Liver (tissue), 9 donors: Measurements from ENCODE around the gene PPFIA4. TPM values are rescaled to one million over a fixed set of nuclear protein-coding genes. Genes with fewer than 3 reads are reported as not detected.

Experiments
- DNase-seq: peaks from one replicate; pipeline ENCODE4 v3.0.0-alpha.2; 2017; ENCODE audit warnings: low spot score
- H3K27ac ChIP-seq, 2 donors: one replicate each; pipeline ENCODE4 v1.7.0; 2013; ENCODE audit warnings: inconsistent platforms in 2 of 2, low read length in 2 of 2, control low read depth in 1 of 2, low read depth in 1 of 2, mild to moderate bottlenecking in 1 of 2
- H3K27me3 ChIP-seq, 4 donors: one replicate each; pipeline versions ENCODE4 v1.6.1 to v1.7.0; 2013; ENCODE audit warnings: low read length in 3 of 4, inconsistent platforms in 1 of 4, mild to moderate bottlenecking in 1 of 4, moderate library complexity in 1 of 4; ENCODE audit not compliant: control insufficient read depth in 4 of 4, insufficient read depth in 4 of 4
- H3K36me3 ChIP-seq, 4 donors: one replicate each; pipeline versions ENCODE4 v1.6.1 to v1.7.0; 2013; ENCODE audit warnings: low read length in 3 of 4, mild to moderate bottlenecking in 3 of 4, low read depth in 1 of 4, moderate library complexity in 1 of 4; ENCODE audit not compliant: control insufficient read depth in 4 of 4, insufficient read depth in 3 of 4
- H3K4me1 ChIP-seq, 4 donors: one replicate each; pipeline versions ENCODE4 v1.6.1 to v1.7.0; 2013; ENCODE audit warnings: low read length in 3 of 4, mild to moderate bottlenecking in 3 of 4, moderate library complexity in 1 of 4; ENCODE audit not compliant: control insufficient read depth in 4 of 4, insufficient read depth in 4 of 4
- H3K4me3 ChIP-seq, 3 donors: one replicate each; pipeline versions ENCODE4 v1.6.1 to v1.7.0; 2013; ENCODE audit warnings: low read length in 3 of 3, control low read depth in 1 of 3, low read depth in 1 of 3, mild to moderate bottlenecking in 1 of 3
- H3K9ac ChIP-seq, 2 donors: one replicate each; pipeline ENCODE4 v1.7.0; 2013; ENCODE audit warnings: low read length in 2 of 2, mild to moderate bottlenecking in 2 of 2, moderate library complexity in 2 of 2, control low read depth in 1 of 2, low read depth in 1 of 2
- H3K9me3 ChIP-seq, 4 donors: one replicate each; pipeline versions ENCODE4 v1.6.1 to v1.7.0; 2013; ENCODE audit warnings: low read length in 3 of 4; ENCODE audit not compliant: control insufficient read depth in 4 of 4
- EGR1 ChIP-seq, 2 donors: IDR thresholded peaks; 2 replicates each; pipeline ENCODE4 v1.6.1; 2016 to 2018; ENCODE audit warnings: antibody characterized with exemption in 2 of 2, low read depth in 2 of 2
- FOXA1 ChIP-seq: IDR thresholded peaks from 2 replicates; pipeline ENCODE4 v1.6.1; 2016; ENCODE audit warnings: antibody characterized with exemption
- FOXA2 ChIP-seq: IDR thresholded peaks from 2 replicates; pipeline ENCODE4 v1.6.1; 2016; ENCODE audit warnings: antibody characterized with exemption
- GABPA ChIP-seq, 2 donors: IDR thresholded peaks in 1 of 2; conservative IDR thresholded peaks in 1 of 2; 2 replicates each; pipeline ENCODE4 v1.6.1; 2016; ENCODE audit warnings: antibody characterized with exemption in 2 of 2, mild to moderate bottlenecking in 1 of 2, moderate library complexity in 1 of 2
- HNF4A ChIP-seq, 2 donors: conservative IDR thresholded peaks; 2 replicates each; pipeline ENCODE4 v1.6.1; 2016; ENCODE audit warnings: antibody characterized with exemption in 2 of 2, mild to moderate bottlenecking in 2 of 2
- HNF4G ChIP-seq: IDR thresholded peaks from 2 replicates; pipeline ENCODE4 v1.6.1; 2016; ENCODE audit warnings: antibody characterized with exemption
- JUND ChIP-seq, 2 donors: IDR thresholded peaks; 2 replicates each; pipeline ENCODE4 v1.6.1; 2016; ENCODE audit warnings: antibody characterized with exemption in 2 of 2
- NR2F2 ChIP-seq: IDR thresholded peaks from 2 replicates; pipeline ENCODE4 v1.6.1; 2016; ENCODE audit warnings: antibody characterized with exemption
- RAD21 ChIP-seq, 2 donors: IDR thresholded peaks; 2 replicates each; pipeline ENCODE4 v1.6.1; 2016; ENCODE audit warnings: antibody characterized with exemption in 2 of 2, mild to moderate bottlenecking in 2 of 2
- RXRA ChIP-seq, 2 donors: IDR thresholded peaks; 2 replicates each; pipeline ENCODE4 v1.6.1; 2017 to 2018; ENCODE audit warnings: antibody characterized with exemption in 2 of 2, mild to moderate bottlenecking in 1 of 2
- SP1 ChIP-seq: IDR thresholded peaks from 2 replicates; pipeline ENCODE4 v1.6.1; 2018; ENCODE audit warnings: antibody characterized with exemption, mild to moderate bottlenecking
- TAF1 ChIP-seq: conservative IDR thresholded peaks from 2 replicates; pipeline ENCODE4 v1.6.1; 2016; ENCODE audit warnings: antibody characterized with exemption, mild to moderate bottlenecking
- YY1 ChIP-seq: IDR thresholded peaks from 2 replicates; pipeline ENCODE4 v1.6.1; 2016; ENCODE audit warnings: antibody characterized with exemption, mild to moderate bottlenecking
- WGBS: extraction: QIAGEN DNeasy Blood & Tissue Kit; methylation state at CpG from one replicate; pipeline ENCODE4 v1.1.7; 2013; 5-methylcytosine and 5-hydroxymethylcytosine counted together
- polyA plus RNA-seq, 2 donors: library from polyadenylated mRNA; stranded (reverse) in 1 of 2; unstranded in 1 of 2; fragments of 200-250 nt in 1 of 2; fragments of >200 nt in 1 of 2; fragmentation: Nextera tagmentation in 1 of 2; extraction: Ambion mirVana in 1 of 2; gene quantifications; one replicate each; pipeline versions ENCODE4 v1.2.1 to v1.2.3, GENCODE V29; 2013 to 2015
- total RNA-seq, 2 donors: library from RNA; depleted of rRNA; stranded (reverse); fragments of >200 nt; gene quantifications; one replicate each; pipeline ENCODE4 v1.2.3, GENCODE V29; 2014
- TF ChIP-seq, protein P1 (sequence below): IDR thresholded peaks from 2 replicates; pipeline ENCODE4 v1.6.1; 2016; ENCODE audit warnings: antibody characterized with exemption
- TF ChIP-seq, protein P2 (sequence below): fragments of 150-350 bp; IDR thresholded peaks from 2 replicates; pipeline ENCODE4 v1.5.1; 2017; ENCODE audit warnings: improper control_type of control experiment, low read depth, low read length; ENCODE audit not compliant: missing input control
- TF ChIP-seq, protein P3 (sequence below): IDR thresholded peaks from 2 replicates; pipeline ENCODE4 v1.6.1; 2016; ENCODE audit warnings: antibody characterized with exemption
- TF ChIP-seq, protein P4 (sequence below): IDR thresholded peaks from 2 replicates; pipeline ENCODE4 v1.6.1; 2016; ENCODE audit warnings: antibody characterized with exemption, mild to moderate bottlenecking
- donor health status: healthy.
- donor health status: healthy.
- donor health status: healthy.
- donor health status: healthy.
- donor health status: healthy.

The PPFIA4 gene
- total and polyA plus RNA-seq, 4 donors, result 0.07 to 0.33 (median 0.15) TPM

DNA sequence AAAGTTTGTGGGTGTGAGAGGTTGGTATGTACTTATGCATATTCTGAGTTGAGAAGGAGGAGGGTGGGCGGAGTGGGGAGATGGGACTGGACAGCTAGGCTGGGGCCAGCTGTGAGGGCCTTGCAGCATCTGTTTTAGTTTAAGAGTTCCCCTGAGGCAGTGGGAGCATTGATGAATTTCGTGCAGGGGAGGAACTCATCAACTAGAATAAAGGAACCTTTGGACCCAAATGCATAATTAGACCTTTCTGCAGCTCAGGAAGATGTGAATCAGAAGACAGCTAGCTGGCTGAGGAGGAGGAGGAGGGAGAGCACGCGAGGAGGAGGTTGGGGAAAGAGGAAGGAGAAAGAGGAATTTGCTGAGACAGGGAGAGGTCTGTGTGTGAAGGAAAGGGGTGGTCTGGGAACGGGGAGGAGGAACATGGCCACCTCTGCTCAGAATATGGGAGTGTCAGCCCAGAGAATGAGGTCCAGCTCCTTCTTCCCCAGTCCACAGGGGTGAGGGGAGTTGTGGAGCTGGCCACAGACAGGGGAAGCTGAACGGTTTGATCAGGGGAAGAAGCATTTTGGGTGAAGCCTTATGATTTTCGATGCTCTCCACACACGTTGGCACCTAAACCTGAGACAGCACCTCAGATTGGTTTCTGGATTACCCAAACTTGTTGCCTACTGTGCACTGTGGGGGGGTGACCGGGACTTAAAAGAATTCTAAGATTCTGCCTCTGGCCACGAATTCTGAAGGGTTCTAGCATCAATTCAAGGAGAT lies 31.8 kb downstream of the PPFIA4 start:
- H3K4me3 ChIP-seq, result no peak overlapping the region
- no peaks in the 10 kb centered on the region for H3K4me1 ChIP-seq
- H3K27me3 ChIP-seq, result no peaks in the 10 kb centered on the region
- H3K27ac ChIP-seq, result no peak overlapping the region
- WGBS, result 57% methylated on average over 10 of the region's 10 CpGs
- TF ChIP-seq HNF4G (no peak), FOXA1 (no peak), RXRA (IDR thresholded peaks at IDR 0.05) (no peak), GABPA (IDR thresholded peaks at IDR 0.05 in 1 of 2, conservative IDR thresholded peaks at IDR 0.05 in 1 of 2) (no peak), YY1 (no peak), SP1 (no peak), HNF4A (conservative IDR thresholded peaks at IDR 0.05) (no peak), TAF1 (no peak), JUND (IDR thresholded peaks at IDR 0.05) (no peak), FOXA2 (no peak)
- TF ChIP-seq, protein P1, sequence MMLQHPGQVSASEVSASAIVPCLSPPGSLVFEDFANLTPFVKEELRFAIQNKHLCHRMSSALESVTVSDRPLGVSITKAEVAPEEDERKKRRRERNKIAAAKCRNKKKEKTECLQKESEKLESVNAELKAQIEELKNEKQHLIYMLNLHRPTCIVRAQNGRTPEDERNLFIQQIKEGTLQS, result no peak
- H3K9ac ChIP-seq, result no peak overlapping the region
- no peaks in the 10 kb centered on the region for H3K9me3 ChIP-seq
- no peak for DNase-seq
- no peaks in the 10 kb centered on the region for H3K36me3 ChIP-seq

DNA sequence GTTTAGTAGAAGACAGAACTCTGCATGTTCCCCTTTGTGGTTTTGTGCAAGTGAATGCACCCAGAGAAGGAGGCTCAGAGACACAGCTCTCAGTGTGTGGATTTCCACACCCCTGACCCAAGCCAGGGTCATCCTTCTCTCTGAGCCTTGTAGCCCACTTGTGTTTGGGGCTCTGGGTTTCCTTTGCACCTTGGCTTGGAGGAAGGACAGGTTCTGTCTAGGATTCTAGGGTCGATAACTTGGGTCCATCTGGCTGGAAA lies 32.3 kb downstream of the PPFIA4 start:
- Histone ChIP-seq H3K9me3 (no peaks in the 10 kb centered on the region), H3K27ac (no peak overlapping the region), H3K9ac (no peak overlapping the region), H3K4me3 (no peak overlapping the region), H3K27me3 (no peaks in the 10 kb centered on the region), H3K4me1 (no peaks in the 10 kb centered on the region), H3K36me3 (no peaks in the 10 kb centered on the region)
- DNase-seq, result no peak
- WGBS, result 48% methylated on average over 1 of the region's 1 CpG
- TF ChIP-seq, protein P2, sequence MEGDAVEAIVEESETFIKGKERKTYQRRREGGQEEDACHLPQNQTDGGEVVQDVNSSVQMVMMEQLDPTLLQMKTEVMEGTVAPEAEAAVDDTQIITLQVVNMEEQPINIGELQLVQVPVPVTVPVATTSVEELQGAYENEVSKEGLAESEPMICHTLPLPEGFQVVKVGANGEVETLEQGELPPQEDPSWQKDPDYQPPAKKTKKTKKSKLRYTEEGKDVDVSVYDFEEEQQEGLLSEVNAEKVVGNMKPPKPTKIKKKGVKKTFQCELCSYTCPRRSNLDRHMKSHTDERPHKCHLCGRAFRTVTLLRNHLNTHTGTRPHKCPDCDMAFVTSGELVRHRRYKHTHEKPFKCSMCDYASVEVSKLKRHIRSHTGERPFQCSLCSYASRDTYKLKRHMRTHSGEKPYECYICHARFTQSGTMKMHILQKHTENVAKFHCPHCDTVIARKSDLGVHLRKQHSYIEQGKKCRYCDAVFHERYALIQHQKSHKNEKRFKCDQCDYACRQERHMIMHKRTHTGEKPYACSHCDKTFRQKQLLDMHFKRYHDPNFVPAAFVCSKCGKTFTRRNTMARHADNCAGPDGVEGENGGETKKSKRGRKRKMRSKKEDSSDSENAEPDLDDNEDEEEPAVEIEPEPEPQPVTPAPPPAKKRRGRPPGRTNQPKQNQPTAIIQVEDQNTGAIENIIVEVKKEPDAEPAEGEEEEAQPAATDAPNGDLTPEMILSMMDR, result no peak
- TF ChIP-seq HNF4A (conservative IDR thresholded peaks at IDR 0.05) (no peak), FOXA2 (no peak)
- TF ChIP-seq, protein P3, sequence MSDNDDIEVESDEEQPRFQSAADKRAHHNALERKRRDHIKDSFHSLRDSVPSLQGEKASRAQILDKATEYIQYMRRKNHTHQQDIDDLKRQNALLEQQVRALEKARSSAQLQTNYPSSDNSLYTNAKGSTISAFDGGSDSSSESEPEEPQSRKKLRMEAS, result no peak

DNA sequence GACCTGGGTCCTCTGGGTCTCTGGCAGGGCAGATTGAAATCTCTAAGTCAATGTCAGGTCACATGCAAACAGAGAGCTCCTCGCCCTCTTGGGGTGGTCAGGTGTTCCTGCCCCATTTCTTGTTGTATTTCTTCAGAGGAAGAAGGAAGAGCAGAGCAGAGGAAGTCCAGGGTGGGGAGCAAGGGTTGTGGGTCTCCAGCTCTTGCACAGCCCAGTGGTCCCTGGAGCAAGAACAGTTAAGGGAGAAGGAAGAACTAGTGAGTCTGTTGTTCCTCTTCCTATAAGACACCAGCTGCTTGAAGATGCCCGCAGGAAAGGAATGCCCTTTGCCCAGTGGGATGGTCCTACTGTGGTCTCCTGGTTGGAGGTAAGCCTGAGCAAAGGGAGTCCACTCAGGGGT lies 33.2 kb downstream of the PPFIA4 start:
- H3K27me3 ChIP-seq, result no peaks in the 10 kb centered on the region
- no peaks in the 10 kb centered on the region for H3K4me1 ChIP-seq
- no peaks in the 10 kb centered on the region for H3K36me3 ChIP-seq
- DNase-seq, result no peak
- H3K4me3 ChIP-seq, result no peak overlapping the region
- no peaks in the 10 kb centered on the region for H3K9me3 ChIP-seq
- WGBS, result 80% methylated on average over 2 of the region's 2 CpGs
- no peak overlapping the region for H3K9ac ChIP-seq
- H3K27ac ChIP-seq, result no peak overlapping the region
- TF ChIP-seq, protein P1, result no peak
- TF ChIP-seq, protein P3, result no peak
- TF ChIP-seq, protein P2, result no peak
- TF ChIP-seq YY1 (no peak), GABPA (IDR thresholded peaks at IDR 0.05 in 1 of 2, conservative IDR thresholded peaks at IDR 0.05 in 1 of 2) (no peak), RAD21 (IDR thresholded peaks at IDR 0.05) (no peak), EGR1 (IDR thresholded peaks at IDR 0.05; ENCODE audit: low read depth in 2 of 2) (no peak), SP1 (no peak), TAF1 (no peak), NR2F2 (no peak), HNF4G (no peak), JUND (IDR thresholded peaks at IDR 0.05) (no peak), FOXA1 (no peak), RXRA (IDR thresholded peaks at IDR 0.05) (no peak), HNF4A (conservative IDR thresholded peaks at IDR 0.05) (no peak)
- TF ChIP-seq, protein P4, sequence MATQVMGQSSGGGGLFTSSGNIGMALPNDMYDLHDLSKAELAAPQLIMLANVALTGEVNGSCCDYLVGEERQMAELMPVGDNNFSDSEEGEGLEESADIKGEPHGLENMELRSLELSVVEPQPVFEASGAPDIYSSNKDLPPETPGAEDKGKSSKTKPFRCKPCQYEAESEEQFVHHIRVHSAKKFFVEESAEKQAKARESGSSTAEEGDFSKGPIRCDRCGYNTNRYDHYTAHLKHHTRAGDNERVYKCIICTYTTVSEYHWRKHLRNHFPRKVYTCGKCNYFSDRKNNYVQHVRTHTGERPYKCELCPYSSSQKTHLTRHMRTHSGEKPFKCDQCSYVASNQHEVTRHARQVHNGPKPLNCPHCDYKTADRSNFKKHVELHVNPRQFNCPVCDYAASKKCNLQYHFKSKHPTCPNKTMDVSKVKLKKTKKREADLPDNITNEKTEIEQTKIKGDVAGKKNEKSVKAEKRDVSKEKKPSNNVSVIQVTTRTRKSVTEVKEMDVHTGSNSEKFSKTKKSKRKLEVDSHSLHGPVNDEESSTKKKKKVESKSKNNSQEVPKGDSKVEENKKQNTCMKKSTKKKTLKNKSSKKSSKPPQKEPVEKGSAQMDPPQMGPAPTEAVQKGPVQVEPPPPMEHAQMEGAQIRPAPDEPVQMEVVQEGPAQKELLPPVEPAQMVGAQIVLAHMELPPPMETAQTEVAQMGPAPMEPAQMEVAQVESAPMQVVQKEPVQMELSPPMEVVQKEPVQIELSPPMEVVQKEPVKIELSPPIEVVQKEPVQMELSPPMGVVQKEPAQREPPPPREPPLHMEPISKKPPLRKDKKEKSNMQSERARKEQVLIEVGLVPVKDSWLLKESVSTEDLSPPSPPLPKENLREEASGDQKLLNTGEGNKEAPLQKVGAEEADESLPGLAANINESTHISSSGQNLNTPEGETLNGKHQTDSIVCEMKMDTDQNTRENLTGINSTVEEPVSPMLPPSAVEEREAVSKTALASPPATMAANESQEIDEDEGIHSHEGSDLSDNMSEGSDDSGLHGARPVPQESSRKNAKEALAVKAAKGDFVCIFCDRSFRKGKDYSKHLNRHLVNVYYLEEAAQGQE, result no peak
